H1 (cell line): ENCODE results near the gene LEUTX. TPM values are rescaled to one million over a fixed set of nuclear protein-coding genes. Genes with fewer than 3 reads are reported as not detected.

Experiments
- CTCF ChIA-PET: fragments of 300-600 bp; sonication (Branson Sonifier 250); formaldehyde crosslinking; loops from one replicate; lab custom pipeline; 2021; ENCODE audit not compliant: partially characterized antibody; lab: Charles Lee
- POLR2A ChIA-PET: fragments of 300-600 bp; sonication (Branson Sonifier 250); formaldehyde crosslinking; loops from one replicate; lab custom pipeline; 2021; ENCODE audit warnings: inconsistent platforms; ENCODE audit not compliant: partially characterized antibody; lab: Charles Lee
- DNase-seq, 2 experiments: peaks; one replicate each; pipeline versions ENCODE4 v3.0.0 to v3.0.0-alpha.2; 2010 to 2022; ENCODE audit warnings: low spot score in 2 of 2, low read depth in 1 of 2, mixed read lengths in 1 of 2
- FAIRE-seq: peaks from 2 replicates; lab custom pipeline; 2011; peaks lifted over from hg19 to GRCh38; lab: Jason Lieb, UNC
- H2AFZ ChIP-seq: 2 replicates; pipeline ENCODE4 v1.8.1; 2012; ENCODE audit warnings: low read length, inconsistent platforms
- H2AK5ac ChIP-seq: 2 replicates; pipeline ENCODE4 v1.6.1; 2013; ENCODE audit warnings: low read depth, low read length
- H2BK120ac ChIP-seq: replicated peaks from 2 replicates; pipeline ENCODE3; 2013; ENCODE audit warnings: low read depth, low read length, inconsistent platforms
- H2BK12ac ChIP-seq: 2 replicates; pipeline ENCODE4 v1.6.1; 2013; ENCODE audit warnings: low read depth, low read length
- H2BK15ac ChIP-seq: 2 replicates; pipeline ENCODE4 v1.6.1; 2013; ENCODE audit warnings: low read length
- H2BK20ac ChIP-seq: 2 replicates; pipeline ENCODE4 v1.6.1; 2013; ENCODE audit warnings: low read length
- H2BK5ac ChIP-seq: 2 replicates; pipeline ENCODE4 v1.6.1; 2013; ENCODE audit warnings: low read depth, low read length
- H3K14ac ChIP-seq: 2 replicates; pipeline ENCODE4 v1.6.1; 2013; ENCODE audit warnings: inconsistent platforms; ENCODE audit not compliant: insufficient read length
- H3K18ac ChIP-seq: 2 replicates; pipeline ENCODE4 v1.6.1; 2013; ENCODE audit warnings: low read length; ENCODE audit errors: extremely low read depth
- H3K23ac ChIP-seq: 2 replicates; pipeline ENCODE4 v1.6.1; 2013; ENCODE audit warnings: inconsistent platforms; ENCODE audit not compliant: insufficient read length
- H3K23me2 ChIP-seq: 2 replicates; pipeline ENCODE4 v1.6.1; 2013; ENCODE audit warnings: low read depth, low read length
- H3K27ac ChIP-seq: 2 replicates; pipeline ENCODE4 v1.6.1; 2011; ENCODE audit warnings: low read depth, low read length, inconsistent platforms
- H3K27me3 ChIP-seq, 4 experiments: replicated peaks in 1 of 4; 1 replicate in 1 of 4; 2 replicates in 3 of 4; pipeline versions ENCODE4 v1.6.1 to v1.8.1; 2011 to 2013; ENCODE audit warnings: low read length in 3 of 4, mild to moderate bottlenecking in 3 of 4, inconsistent platforms in 2 of 4, mixed read lengths in 2 of 4, moderate library complexity in 1 of 4; ENCODE audit not compliant: control insufficient read depth in 3 of 4, insufficient read depth in 3 of 4; ENCODE audit errors: extremely low read depth in 1 of 4
- H3K36me3 ChIP-seq, 4 experiments: 2 replicates each; pipeline versions ENCODE4 v1.6.1 to v1.8.1; 2011 to 2013; ENCODE audit warnings: mild to moderate bottlenecking in 4 of 4, low read length in 3 of 4, moderate library complexity in 2 of 4, control low read depth in 1 of 4, inconsistent platforms in 1 of 4; ENCODE audit not compliant: insufficient read depth in 4 of 4, control insufficient read depth in 2 of 4
- H3K4ac ChIP-seq: replicated peaks from 2 replicates; pipeline ENCODE3; 2013; ENCODE audit warnings: low read length, low read depth, mixed read lengths, inconsistent platforms; ENCODE audit not compliant: insufficient read length
- H3K4me1 ChIP-seq, 4 experiments: replicated peaks in 1 of 4; 1 replicate in 1 of 4; 2 replicates in 3 of 4; pipeline versions ENCODE4 v1.6.1 to v1.8.1; 2011 to 2013; ENCODE audit warnings: low read length in 3 of 4, inconsistent platforms in 2 of 4, mixed read lengths in 1 of 4; ENCODE audit not compliant: insufficient read depth in 4 of 4, control insufficient read depth in 3 of 4
- H3K4me2 ChIP-seq, 2 experiments: 2 replicates each; pipeline versions ENCODE4 v1.6.1 to v1.8.1; 2011 to 2013; ENCODE audit warnings: low read depth in 2 of 2, low read length in 2 of 2, control low read depth in 1 of 2, inconsistent platforms in 1 of 2, mild to moderate bottlenecking in 1 of 2; ENCODE audit not compliant: insufficient read depth in 1 of 2
- H3K4me3 ChIP-seq, 4 experiments: fragments of 200-600, 300-600 bp in 1 of 4; sonication (generic), shearing (Covaris generic), sonication (Bioruptor Twin) in 1 of 4; 2 replicates each; pipeline versions ENCODE4 v1.5.1 to v1.8.1; 2011 to 2016; ENCODE audit warnings: low read length in 4 of 4, low read depth in 3 of 4, control low read depth in 2 of 4, inconsistent platforms in 2 of 4, mild to moderate bottlenecking in 2 of 4, mixed read lengths in 1 of 4, moderate library complexity in 1 of 4; ENCODE audit not compliant: insufficient read depth in 2 of 4; ENCODE audit errors: extremely low read depth in 1 of 4
- H3K56ac ChIP-seq: replicated peaks from 2 replicates; pipeline ENCODE3; 2013; ENCODE audit warnings: low read depth, mild to moderate bottlenecking, mixed read lengths, low read length, inconsistent platforms; ENCODE audit not compliant: insufficient read length
- H3K79me1 ChIP-seq: 2 replicates; pipeline ENCODE4 v1.6.1; 2013; ENCODE audit warnings: low read depth, low read length, control low read depth
- H3K79me2 ChIP-seq, 2 experiments: 2 replicates each; pipeline versions ENCODE4 v1.6.1 to v1.8.1; 2012 to 2013; ENCODE audit warnings: low read length in 2 of 2, mild to moderate bottlenecking in 2 of 2, inconsistent platforms in 1 of 2; ENCODE audit not compliant: insufficient read depth in 2 of 2, control insufficient read depth in 1 of 2
- H3K9ac ChIP-seq, 4 experiments: replicated peaks in 1 of 4; 1 replicate in 1 of 4; 2 replicates in 3 of 4; pipeline versions ENCODE4 v1.6.1 to v1.8.1; 2011 to 2013; ENCODE audit warnings: low read depth in 3 of 4, low read length in 3 of 4, control low read depth in 2 of 4, mild to moderate bottlenecking in 2 of 4, moderate library complexity in 2 of 4, inconsistent platforms in 1 of 4; ENCODE audit errors: extremely low read depth in 1 of 4
- H3K9me3 ChIP-seq, 2 experiments: 2 replicates each; pipeline versions ENCODE4 v1.6.1 to v1.8.1; 2012 to 2013; ENCODE audit warnings: mild to moderate bottlenecking in 2 of 2, moderate library complexity in 2 of 2, control low read depth in 1 of 2, inconsistent platforms in 1 of 2, low read depth in 1 of 2, low read length in 1 of 2, mixed read lengths in 1 of 2; ENCODE audit not compliant: insufficient read depth in 2 of 2
- H4K20me1 ChIP-seq, 2 experiments: replicated peaks in 1 of 2; 2 replicates each; pipeline versions ENCODE3 to v1.8.1; 2011 to 2013; ENCODE audit warnings: inconsistent platforms in 2 of 2, low read length in 2 of 2, mild to moderate bottlenecking in 1 of 2; ENCODE audit not compliant: insufficient read depth in 2 of 2, control insufficient read depth in 1 of 2
- H4K5ac ChIP-seq: 2 replicates; pipeline ENCODE4 v1.6.1; 2013; ENCODE audit warnings: low read length, low read depth, mixed read lengths, inconsistent platforms; ENCODE audit not compliant: insufficient read length
- H4K8ac ChIP-seq: 2 replicates; pipeline ENCODE4 v1.8.0; 2013; ENCODE audit warnings: mild to moderate bottlenecking, moderate library complexity, low read length, inconsistent platforms; ENCODE audit not compliant: insufficient read depth; ENCODE audit errors: extremely low read depth
- H4K91ac ChIP-seq: replicated peaks from 2 replicates; pipeline ENCODE3; 2013; ENCODE audit warnings: low read length, mixed read lengths, inconsistent platforms; ENCODE audit not compliant: insufficient read length
- BACH1 ChIP-seq: IDR thresholded peaks from 2 replicates; pipeline ENCODE4 v1.6.1; 2012; ENCODE audit warnings: low read length, improper control_type of control experiment
- EZH2 ChIP-seq: fragments of 200-600 bp; sonication (generic); IDR thresholded peaks from 2 replicates; pipeline ENCODE4 v1.7.1; 2012; ENCODE audit warnings: low read depth, mild to moderate bottlenecking, moderate library complexity, low read length, inconsistent platforms; ENCODE audit not compliant: severe bottlenecking
- RXRA ChIP-seq: IDR thresholded peaks from 2 replicates; pipeline ENCODE4 v1.6.1; 2011; ENCODE audit warnings: low read depth, mild to moderate bottlenecking, low read length, moderate library complexity; ENCODE audit not compliant: insufficient read depth
- WGBS, 2 experiments: shearing (Covaris generic) in 1 of 2; methylation state at CpG; one replicate each; pipeline versions ENCODE4 v1.1.6 to v1.1.7; 2013 to 2015; ENCODE audit warnings: low lambda C conversion rate in 2 of 2, mixed read lengths in 2 of 2, inconsistent platforms in 1 of 2, low coverage in 1 of 2, missing lambda C conversion rate in 1 of 2; ENCODE audit not compliant: insufficient replicate concordance in 2 of 2, insufficient coverage in 1 of 2, insufficient read length in 1 of 2; ENCODE audit errors: extremely low coverage in 1 of 2, missing lambda C conversion rate in 1 of 2; 5-methylcytosine and 5-hydroxymethylcytosine counted together
- polyA plus RNA-seq, 7 experiments: library from polyadenylated mRNA; depleted of rRNA in 3 of 7; stranded (reverse) in 5 of 7; unstranded in 2 of 7; fragments of >200 nt in 5 of 7; fragments of 200-250 nt in 2 of 7; gene quantifications; 1 replicate in 5 of 7; 2 replicates in 1 of 7; 4 replicates in 1 of 7; pipeline versions ENCODE4 v1.2.1 to v1.2.3, GENCODE V29; 2011 to 2013; ENCODE audit warnings: missing spikeins in 2 of 7, mixed read lengths in 2 of 7
- total RNA-seq: library from RNA; stranded (reverse); fragmentation: NEBNext Ultra II Directional; extraction: Animal tissue kit (Norgen Biotek cat#: 25700); gene quantifications from 2 replicates; pipeline ENCODE4 v1.2.1, GENCODE V29; 2021

Gene LEUTX
- total and polyA plus RNA-seq, 2 of the 8 experiments (the other 6 are each of a cell fraction or from before 2014, with no cell fraction given) = not detected

GRCh38 chr19:39740395-39740794 is 38.3 kb upstream of the LEUTX start:
- no peak overlapping the region for H3K23ac ChIP-seq
- FAIRE-seq (no peak), DNase-seq (no peak)
- H2AK5ac ChIP-seq = no peak overlapping the region
- H2BK20ac ChIP-seq = no peak overlapping the region
- POLR2A ChIA-PET = no interaction called here
- CTCF ChIA-PET = no interaction called here
- H3K56ac ChIP-seq = no peak overlapping the region
- H3K14ac ChIP-seq = no peak overlapping the region
- H3K79me1 ChIP-seq = no peaks in the 10 kb centered on the region
- no peak overlapping the region for H4K8ac ChIP-seq
- no peak overlapping the region for H2BK15ac ChIP-seq
- H2BK120ac ChIP-seq = no peak overlapping the region
- no peak overlapping the region for H2BK5ac ChIP-seq
- no peaks in the 10 kb centered on the region for H3K9me3 ChIP-seq
- H3K79me2 ChIP-seq = no peaks in the 10 kb centered on the region
- peaks cover 0 to 3% (median under 1%) of the 10 kb centered on the region in 4 experiments; a peak in 2 of 7 replicates for H3K4me1 ChIP-seq
- no peak overlapping the region for H4K91ac ChIP-seq
- H3K27ac ChIP-seq = no peak overlapping the region
- no peak overlapping the region for H3K4me3 ChIP-seq
- no peak overlapping the region for H3K4me2 ChIP-seq
- WGBS, 2 experiments = 81% methylated on average over 1 of the region's 1 CpG; no CpG with 5 or more reads in 1 of the 2 experiments
- no peaks in the 10 kb centered on the region for H3K36me3 ChIP-seq
- H3K23me2 ChIP-seq = no peaks in the 10 kb centered on the region
- H3K18ac ChIP-seq = no peak overlapping the region
- no peaks in the 10 kb centered on the region for H4K20me1 ChIP-seq
- no peak overlapping the region for H3K9ac ChIP-seq
- no peaks in the 10 kb centered on the region; a peak in 1 of 7 replicates for H3K27me3 ChIP-seq
- H3K4ac ChIP-seq = no peak overlapping the region
- H2AFZ ChIP-seq = no peak overlapping the region
- no peak overlapping the region for H2BK12ac ChIP-seq
- H4K5ac ChIP-seq = no peak overlapping the region
- no peak for TF ChIP-seq EZH2
- TF ChIP-seq BACH1 = no peak
- no peak for TF ChIP-seq RXRA
